NCI-H446 (cell line): Measurements from ENCODE around the gene GALNT9.

Experiments used
- DNase-seq, 2 experiments: peaks; one replicate each; lab custom pipeline; 2025; lab: John Stamatoyannopoulos, UW

Gene GALNT9

DNA sequence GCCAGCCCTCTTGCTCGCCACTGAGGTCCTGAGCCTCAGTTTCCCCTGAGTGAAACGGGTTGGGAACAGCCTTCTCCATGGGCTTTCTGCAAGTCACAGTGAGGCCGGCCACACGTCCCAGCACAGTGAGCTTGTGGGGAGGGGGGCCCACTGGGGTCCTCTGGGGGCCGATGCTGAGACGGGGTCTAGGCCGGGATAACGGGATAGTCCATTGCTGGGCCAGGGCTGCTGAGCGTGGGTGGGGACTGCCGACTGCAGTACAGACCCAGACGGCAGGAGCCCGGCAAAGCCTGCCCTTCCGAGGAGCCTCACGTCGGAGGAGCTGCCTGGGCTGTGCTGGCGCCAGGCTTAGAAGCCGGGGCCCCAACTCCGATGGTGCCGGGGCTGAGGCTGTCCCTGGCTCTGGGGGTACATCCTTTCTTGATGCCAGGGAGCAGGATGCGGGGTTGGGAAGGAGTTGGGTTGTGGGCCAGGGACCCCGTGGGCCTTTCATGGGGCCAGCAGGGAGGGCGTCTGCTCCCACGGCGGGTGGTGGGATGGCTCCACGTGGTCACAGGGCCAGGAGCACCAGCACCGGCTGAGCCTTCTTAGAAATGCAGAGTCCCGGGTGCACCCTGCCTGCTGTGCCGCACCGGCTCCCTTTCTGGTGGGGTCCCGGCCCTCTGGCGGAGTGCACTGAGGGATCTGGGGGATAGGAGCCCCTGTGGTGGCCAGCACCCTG lies 160.9 kb downstream of the GALNT9 start:
- DNase-seq: no peak

DNA sequence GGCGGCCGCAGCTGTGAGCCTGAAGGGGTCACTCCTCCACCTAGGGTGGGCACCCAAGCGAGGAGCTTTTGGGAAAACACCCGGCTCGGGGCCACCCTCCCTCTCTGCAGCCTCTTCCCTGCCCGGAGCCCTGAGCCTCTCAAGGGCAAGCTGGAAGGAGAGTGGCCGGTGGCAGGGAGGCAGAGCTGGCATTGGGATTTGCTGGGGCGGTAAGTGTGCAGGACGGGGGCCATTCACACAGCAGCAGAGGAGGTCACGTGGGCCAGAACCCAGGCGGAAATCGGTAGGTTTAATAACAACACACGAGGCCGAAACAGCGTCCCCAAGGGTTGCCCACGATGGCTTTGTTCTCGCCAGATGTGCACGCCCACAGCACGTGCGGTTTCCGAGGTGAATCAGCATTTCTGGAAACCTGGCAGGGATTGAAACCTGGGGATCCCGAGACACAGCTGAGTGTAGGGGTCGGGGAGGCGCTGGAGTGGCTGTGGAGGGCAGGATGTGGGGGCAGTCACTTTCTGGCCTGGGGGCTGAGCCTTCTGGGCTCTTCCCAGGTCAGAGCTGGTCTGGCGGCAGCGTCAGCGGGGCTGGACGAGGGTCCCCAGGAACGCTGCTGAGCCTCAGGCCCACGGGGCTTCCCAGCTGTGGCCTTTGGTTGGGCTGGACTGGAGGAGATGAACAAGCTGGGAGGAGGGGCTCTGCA lies 161.6 kb downstream of the GALNT9 start:
- DNase-seq: no peak

DNA sequence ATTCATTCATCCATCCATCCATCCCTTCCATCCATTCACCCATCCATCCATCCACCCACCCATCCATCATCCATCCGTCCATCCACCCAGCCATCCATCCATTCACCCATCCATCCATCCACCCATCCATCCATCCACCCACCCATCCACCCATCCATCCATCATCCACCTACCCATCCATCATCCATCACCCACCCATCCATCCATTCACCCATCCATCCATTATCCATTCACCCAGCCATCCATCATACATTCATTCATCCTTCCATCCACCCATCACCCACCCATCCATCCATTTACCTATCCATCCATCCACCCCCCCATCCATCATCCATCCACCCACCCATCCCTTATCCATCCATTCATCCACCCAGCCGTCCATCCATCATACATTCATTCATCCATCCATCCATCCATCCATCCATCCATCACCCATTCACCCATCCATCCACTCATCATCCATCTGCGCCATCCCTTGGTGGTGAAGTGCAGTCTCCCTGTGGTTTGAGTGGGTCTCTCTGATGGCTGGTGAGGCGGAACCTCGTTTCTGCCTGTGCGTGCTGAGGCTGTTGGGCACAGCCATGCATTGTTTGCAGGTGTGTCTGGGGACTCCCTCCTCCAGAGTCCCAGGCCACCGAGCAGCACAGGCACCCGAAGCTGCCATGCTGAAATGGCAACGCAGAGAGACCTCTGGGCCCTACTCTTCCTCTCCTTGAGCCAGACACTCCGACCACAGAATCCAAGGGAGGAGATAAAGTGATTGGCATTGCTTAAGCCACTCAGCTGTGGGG lies 162.4 kb downstream of the GALNT9 start:
- no peak for DNase-seq

DNA sequence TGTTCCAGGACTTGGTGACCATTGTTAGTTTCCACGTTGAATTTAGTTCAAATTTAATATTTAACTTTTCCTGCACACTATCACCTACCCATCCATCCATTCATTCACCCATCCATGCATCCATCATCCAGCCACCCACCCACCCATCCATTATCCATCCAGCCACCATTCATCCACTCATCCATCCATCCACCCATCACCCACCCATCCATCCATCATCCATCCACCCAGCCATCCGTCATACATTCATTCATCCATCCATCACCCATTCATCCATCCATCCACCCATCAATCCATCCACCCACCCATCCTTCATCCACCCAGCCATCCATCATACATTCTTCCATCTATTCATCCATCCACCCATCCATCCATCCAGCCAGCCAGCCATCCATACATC lies 163.3 kb downstream of the GALNT9 start:
- no peak for DNase-seq

DNA sequence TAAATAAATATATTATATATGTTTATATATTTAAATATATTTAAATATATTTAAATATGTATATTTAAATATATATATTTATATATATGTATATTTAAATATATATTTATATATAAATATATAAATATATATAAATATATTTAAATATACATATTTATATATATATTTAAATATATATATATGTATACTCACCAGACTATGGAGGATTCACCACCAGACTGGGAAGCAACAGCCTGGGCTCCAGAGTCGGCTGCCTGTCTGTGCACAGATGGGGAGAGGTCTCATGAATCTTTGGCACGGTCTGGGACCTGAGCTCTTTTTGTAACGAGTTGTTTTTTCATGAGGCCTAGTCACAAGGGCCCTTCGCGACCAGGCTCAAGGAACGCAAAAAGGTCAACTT lies 163.8 kb downstream of the GALNT9 start:
- DNase-seq: no peak

DNA sequence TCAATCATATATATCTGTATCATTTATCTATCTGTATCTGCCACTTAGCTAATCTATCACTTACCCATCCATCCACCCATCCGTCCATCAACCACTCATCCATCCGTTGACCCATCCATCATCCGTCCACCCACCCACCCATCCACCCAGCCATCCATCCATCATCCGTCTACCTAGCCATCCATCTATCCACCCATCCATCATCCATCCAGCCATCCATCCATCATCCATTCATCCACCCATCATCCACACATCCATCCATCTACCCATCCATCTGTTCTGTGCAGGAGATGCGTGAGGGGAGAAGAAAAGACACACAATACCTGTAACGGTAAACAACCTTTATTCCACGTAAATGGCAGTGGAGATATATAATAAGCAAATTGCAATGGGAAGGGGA lies 165.0 kb downstream of the GALNT9 start:
- DNase-seq: no peak

DNA sequence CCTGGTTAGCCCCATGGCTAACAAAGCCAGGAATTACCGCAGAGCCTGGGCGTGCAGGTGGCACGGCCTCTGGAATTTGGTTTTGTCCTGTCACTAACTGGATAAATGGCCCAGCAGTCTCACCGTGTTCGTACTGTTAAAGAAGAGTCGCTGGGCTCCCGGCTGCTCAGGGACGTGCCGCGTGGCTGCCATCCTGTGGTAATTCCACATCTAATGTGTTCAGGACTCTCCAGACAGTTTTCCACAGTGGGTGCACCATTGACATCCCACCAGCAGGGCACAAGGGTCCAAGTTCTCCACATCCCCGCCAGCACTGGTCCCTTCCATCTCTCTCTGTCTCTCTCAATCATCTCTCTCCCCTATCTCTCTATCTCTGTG lies 165.5 kb downstream of the GALNT9 start:
- no peak for DNase-seq

DNA sequence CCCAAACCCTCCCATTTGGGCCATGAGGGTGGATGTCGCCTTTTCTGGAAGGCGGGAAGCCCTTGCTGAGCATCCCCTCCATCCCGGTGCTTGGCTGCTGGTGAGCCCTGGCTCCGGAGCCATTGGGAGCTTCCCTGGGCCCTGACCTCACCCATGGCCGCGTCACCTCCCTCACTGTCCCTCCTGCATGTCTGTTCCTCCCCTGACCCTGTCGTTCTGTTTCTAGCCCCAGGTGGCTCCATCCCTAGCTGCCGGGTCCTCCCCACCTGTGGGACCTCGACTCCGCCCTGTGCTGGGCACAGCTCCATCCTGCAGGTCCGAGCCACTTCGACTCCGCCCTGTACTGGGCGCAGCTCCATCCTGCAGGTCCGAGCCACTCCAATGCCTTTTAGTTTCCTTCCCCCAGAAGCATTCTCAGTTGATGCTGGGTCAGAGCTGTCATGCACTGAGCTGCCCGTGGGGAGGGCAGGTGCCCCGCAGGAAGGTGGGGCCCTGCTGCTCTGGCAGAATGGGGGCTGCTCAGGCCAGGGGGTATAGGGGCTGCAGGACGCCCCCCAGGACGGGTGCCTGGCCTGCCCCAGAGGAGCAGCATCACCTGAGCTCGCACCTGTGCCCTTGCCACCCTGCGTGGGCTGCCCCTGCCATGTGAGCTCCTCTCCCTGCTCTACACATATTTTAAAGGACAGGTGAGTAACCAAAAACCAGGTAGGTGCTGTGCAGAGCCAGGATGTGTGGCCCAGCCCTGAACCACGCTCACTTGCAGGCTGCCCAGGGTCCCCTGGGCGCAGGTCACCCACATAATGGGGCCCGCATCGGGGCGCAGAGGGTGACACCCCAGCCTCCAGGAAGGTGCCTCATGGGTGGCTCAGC lies 166.1 kb downstream of the GALNT9 start:
- DNase-seq: no peak

DNA sequence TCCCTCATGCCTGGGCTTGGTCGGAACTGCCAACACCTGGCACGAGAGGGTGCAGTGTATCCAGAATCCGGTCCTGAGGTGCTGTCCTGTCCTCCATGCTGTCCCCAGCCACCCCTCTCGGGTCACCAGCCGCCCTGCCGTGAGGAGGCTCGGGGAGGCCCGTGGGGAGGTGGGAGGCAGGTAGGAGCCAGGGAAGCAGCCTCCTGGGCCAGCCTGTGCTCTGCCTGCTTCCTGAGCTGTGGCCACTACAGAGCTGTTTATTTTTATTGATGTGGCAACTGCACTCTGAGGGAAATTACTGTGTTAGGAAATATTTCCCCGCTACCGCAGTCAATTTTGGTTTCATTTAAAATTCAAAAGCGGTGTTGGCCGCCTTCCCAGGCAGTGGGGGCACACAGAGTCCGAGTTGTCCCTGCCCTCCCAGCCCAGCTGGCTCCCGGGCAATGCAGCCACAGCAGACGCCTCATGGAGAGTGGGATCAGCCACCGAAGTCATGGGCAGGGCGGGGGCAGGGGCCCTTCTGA lies 166.8 kb downstream of the GALNT9 start:
- no peak for DNase-seq

DNA sequence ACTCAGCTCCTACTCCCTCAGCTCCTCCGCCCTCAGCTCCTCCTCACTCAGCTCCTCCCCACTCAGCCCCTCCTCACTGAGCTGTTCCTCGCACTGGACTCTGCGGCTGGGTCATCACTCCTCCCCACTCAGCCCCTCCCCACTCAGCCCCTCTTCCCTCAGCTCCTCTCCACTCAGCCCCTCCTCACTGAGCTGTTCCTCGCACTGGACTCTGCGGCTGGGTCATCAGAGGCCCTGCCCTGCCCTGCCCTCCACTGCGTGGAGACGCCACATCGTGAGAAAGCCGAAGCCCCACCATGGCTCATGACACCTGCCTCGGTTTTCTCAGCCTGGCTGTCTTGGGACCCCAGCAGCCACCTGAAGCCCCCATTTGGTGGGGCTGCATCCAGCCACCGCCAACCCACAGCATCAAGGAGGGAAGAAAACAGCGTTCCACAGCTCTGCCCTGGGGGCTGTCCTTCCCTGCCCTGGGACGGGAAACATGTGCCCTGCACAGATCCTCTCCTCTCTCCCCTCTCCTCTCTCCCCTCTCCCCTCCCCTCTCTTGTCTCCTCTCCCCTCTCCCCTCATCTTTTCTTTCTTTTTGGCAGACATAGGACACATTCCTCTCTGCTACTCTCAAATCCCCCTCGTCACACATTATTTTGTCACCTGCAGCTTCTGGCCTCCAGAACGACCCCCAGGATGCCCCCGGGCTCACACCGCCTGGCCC lies 167.4 kb downstream of the GALNT9 start:
- no peak for DNase-seq

DNA sequence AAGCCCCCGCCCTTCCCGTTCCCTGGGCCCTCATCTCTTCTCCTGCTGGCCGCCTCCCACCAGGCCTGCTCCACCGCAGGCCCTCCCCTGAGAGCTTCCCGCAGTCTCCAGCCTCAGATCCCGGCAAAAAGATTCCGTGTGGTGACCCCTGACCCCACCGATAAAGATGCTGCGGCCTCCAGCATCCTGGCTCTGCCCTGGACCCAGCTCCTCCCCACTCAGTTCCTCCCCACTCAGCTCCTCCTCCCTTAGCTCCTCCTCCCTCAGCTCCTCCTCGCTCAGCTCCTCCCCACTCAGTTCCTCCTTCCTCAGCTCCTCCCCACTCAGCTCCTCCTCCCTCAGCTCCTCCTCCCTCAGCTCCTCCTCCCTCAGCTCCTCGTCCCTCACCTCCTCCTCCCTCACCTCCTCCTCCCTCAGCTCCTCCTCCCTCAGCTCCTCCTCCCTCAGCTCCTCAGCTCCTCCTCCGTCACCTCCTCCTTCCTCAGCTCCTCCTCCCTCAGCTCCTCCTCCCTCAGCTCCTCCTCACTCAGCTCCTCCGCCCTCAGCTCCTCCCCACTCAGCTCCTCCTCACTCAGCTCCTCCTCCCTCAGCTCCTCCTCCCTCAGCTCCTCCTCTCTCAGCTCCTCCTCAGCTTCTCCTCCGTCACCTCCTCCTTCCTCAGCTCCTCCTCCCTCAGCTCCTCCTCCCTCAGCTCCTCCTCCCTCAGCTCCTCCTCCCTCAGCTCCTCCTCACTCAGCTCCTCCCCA lies 168.2 kb downstream of the GALNT9 start:
- no peak for DNase-seq

DNA sequence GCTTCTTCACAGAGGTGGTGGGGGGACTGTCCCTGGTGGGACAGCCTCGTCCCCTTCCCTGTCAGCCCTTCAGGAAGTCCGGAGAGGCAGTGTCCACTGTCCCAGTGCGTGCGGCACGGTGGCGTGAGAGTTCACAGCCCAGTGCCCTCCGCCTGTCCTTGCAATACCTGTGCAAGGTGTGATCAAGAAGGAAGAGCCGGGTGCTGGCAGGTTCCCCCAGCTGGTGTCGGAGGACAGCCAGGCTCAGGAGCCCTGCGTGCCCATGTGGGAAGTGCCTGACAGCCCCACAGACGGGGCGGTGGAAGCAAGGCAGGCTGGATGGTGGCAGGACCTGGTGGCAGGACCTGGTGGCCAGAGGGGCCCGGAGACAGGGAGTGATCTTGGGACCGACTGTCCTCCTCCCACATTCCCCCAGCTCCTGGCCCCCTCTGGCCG lies 168.8 kb downstream of the GALNT9 start:
- DNase-seq: no peak

DNA sequence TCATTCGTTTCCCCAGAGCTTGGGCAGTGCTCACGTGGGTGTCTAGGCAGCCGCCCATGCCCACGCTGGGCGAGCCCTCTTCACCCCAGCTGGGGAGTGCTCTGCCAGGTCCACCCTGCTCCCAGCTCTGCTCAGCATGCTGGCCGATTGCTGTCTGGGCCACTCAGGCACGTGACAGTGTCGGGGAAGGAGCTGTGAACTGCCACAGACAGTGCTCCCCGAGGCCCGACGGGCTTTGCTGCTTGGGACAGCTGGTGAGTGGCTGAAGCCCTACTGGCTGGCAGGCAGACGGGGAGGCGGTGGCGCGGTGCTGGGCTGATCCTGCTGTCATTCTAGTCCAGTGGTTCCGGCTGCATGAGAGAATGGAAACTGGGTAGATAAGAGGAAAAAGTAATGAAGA lies 169.4 kb downstream of the GALNT9 start:
- DNase-seq: no peak

DNA sequence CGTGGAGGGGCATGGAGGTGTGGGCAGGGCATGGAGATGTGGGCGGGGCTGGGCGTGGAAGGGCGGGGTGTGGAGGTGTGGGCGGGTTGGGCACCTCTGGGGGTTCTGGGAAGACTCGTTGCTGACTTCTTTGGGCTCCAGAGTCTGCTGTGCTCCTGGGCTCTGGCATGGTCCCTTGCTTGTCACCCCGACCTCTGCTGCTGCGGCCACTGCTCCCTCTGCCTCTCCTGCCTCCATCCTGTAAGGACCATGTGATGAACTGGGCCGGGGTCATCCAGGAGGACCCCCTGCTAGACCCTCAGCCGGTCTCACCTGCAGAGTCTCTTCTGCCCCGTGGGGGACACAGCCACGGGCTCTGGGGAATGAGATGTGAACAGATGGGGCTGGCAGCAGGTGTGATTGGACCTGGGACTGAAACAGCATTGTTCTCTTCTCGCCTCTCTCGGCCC lies 169.8 kb downstream of the GALNT9 start:
- no peak for DNase-seq

DNA sequence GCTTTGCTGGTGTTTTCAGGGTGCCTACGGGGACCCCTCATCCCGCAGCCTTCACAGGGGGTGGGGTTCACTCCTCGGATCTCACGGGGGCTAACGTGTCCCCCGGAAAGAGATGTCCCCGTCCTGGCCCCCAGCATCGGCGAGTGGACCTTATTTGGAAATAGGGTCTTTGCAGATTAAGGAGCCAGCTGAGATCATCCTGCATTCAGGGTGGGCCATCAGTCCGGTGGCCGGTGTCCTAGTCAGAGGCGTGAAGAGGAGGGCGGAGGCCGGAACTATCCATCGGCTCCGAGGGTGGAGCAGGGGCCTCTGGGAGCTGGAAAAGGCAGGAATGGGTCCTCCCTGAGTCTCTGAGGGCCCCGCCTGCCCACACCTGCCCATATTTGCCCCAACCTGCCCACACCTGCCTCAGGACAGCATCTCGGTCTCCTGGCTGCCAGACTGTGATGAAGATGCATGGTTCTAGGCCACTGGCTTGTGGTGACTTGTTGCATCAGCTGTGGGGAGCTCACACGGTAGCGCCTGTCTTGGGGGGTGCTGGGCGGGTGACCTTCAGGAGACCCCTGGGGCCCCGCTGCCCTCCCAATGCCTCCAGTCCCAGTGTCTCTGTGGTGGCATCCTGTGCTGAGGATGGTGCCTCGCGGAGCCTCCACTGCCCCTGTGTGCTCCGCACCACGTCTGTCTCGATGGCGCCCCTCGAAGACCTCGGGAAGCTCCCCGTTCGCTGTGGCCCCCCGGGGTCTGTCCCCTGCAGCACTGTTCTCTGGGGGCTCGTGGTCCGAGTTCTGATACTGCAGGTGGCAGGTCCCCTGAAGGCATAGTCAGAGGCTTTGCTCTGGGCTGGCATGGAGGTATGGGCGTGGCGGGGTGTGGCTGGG lies 170.5 kb downstream of the GALNT9 start:
- DNase-seq: no peak

DNA sequence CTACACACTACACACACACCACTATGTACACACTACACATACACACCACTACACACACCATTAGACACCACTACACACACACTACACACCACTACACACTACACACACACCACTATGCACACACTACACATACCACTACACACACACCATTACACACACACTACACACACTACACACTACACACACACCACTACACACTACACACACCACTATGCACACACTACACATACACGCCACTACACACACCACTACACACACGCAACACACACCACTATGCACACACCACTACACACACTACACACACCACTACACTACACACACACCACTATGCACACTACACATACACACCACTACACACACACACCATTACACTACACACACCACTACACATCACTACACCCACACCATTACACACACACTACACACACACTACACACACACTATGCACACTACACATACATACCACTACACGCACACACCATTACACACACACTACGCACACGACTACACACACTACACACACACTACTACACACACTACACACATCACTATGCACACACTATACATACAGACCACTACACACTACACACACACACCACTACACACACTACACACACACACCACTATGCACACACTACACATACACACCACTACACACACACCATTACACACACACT lies 171.5 kb downstream of the GALNT9 start:
- DNase-seq: no peak

DNA sequence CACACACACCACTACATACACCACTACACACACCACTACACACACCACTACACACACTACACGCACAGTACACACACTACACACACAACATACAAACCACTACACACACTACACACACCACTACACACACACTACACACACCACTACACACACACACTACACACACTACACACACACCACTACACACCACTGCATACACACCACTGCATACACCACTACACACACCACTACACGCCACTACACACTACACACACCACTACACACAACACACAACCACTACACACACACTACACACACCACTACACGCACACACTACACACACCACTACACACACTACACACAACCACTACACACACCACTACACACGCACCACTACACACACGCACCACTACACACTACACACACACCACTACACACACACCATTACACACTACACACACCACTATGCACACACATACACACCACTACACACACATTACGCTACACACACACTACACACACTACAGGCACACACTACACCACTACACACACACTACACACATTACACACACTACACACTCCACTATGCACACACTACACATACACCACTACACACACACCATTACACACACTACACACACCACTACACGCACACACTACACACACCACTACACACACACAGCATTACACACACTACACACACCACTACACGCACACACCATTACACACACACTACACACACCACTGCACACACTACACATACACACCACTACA lies 172.6 kb downstream of the GALNT9 start:
- no peak for DNase-seq
